LNCAP (cell line): ENCODE measurements around the gene RAB5A.

ENCODE experiments used
- CTCF ChIP-seq: fragments of 450-650 bp; IDR thresholded peaks from 2 replicates; pipeline ENCODE4 v1.5.1; 2017; ENCODE audit warnings: mild to moderate bottlenecking

Gene RAB5A

GRCh38 chr3:19950316-19950715, 3.4 kb downstream of the RAB5A start:
- TF ChIP-seq CTCF = no peak

- TF ChIP-seq CTCF = no peak
Observed at GRCh38 chr3:19954676-19955075, 7.8 kb downstream of the RAB5A start.

GRCh38 chr3:19959505-19959904, 12.6 kb downstream of the RAB5A start:
- no peak for TF ChIP-seq CTCF

GRCh38 chr3:19960696-19961095, 13.8 kb downstream of the RAB5A start:
- no peak for TF ChIP-seq CTCF

GRCh38 chr3:19961960-19962359, 15.1 kb downstream of the RAB5A start:
- TF ChIP-seq CTCF = no peak

- TF ChIP-seq CTCF = no peak
Observed at GRCh38 chr3:19967208-19967607, 20.3 kb downstream of the RAB5A start.

- no peak for TF ChIP-seq CTCF
Observed at GRCh38 chr3:19967812-19968211, 20.9 kb downstream of the RAB5A start.

- TF ChIP-seq CTCF = no peak
Observed at GRCh38 chr3:19970327-19970726, 23.4 kb downstream of the RAB5A start.
